Smooth muscle cell (in vitro differentiated cells): ENCODE results near the gene PIGS. TPM values are rescaled to one million over a fixed set of nuclear protein-coding genes. Genes with fewer than 3 reads are reported as not detected.

ENCODE experiments used
- DNase-seq: peaks from one replicate; lab custom pipeline; 2025; ENCODE audit not compliant: unreplicated experiment; lab: John Stamatoyannopoulos, UW
- H2AFZ ChIP-seq: fragments of 200-600 bp; sonication (generic); 2 replicates; pipeline ENCODE4 v1.6.0; 2016; ENCODE audit warnings: antibody characterized with exemption, low read depth, mild to moderate bottlenecking
- H3F3A ChIP-seq: fragments of 200-600 bp; sonication (generic); 2 replicates; pipeline ENCODE4 v1.6.0; 2017; ENCODE audit warnings: antibody characterized with exemption, low read depth
- H3K27ac ChIP-seq: fragments of 200-600 bp; sonication (generic); 2 replicates; pipeline ENCODE4 v1.5.1; 2016; ENCODE audit warnings: low read depth, mild to moderate bottlenecking
- H3K27me3 ChIP-seq: fragments of 200-600 bp; sonication (generic); 2 replicates; pipeline ENCODE4 v1.6.1; 2016; ENCODE audit warnings: low read depth, mild to moderate bottlenecking
- H3K36me3 ChIP-seq: fragments of 200-600 bp; sonication (generic); 2 replicates; pipeline ENCODE4 v1.5.1; 2016; ENCODE audit warnings: low read depth
- H3K4me1 ChIP-seq: fragments of 200-600 bp; sonication (generic); 2 replicates; pipeline ENCODE4 v1.5.1; 2016; ENCODE audit warnings: low read depth
- H3K4me2 ChIP-seq: fragments of 200-600 bp; sonication (generic); 2 replicates; pipeline ENCODE4 v1.6.0; 2016; ENCODE audit warnings: mild to moderate bottlenecking
- H3K4me3 ChIP-seq: fragments of 200-600 bp; sonication (generic); 2 replicates; pipeline ENCODE4 v1.5.1; 2016; ENCODE audit warnings: mild to moderate bottlenecking
- H3K79me2 ChIP-seq: fragments of 200-600 bp; sonication (generic); 2 replicates; pipeline ENCODE4 v1.6.0; 2016; ENCODE audit warnings: low read depth, mild to moderate bottlenecking
- H3K9ac ChIP-seq: fragments of 200-600 bp; sonication (generic); 2 replicates; pipeline ENCODE4 v1.6.0; 2016; ENCODE audit warnings: low read depth
- H3K9me3 ChIP-seq: fragments of 200-600 bp; sonication (generic); replicated peaks from 2 replicates; pipeline ENCODE4 v1.5.1; 2016; ENCODE audit warnings: low read depth
- H4K20me1 ChIP-seq: fragments of 200-600 bp; sonication (generic); 2 replicates; pipeline ENCODE4 v1.6.0; 2016; ENCODE audit warnings: low read depth
- CTCF ChIP-seq: fragments of 200-600 bp; sonication (generic); IDR thresholded peaks from 2 replicates; pipeline ENCODE4 v1.5.1; 2017; ENCODE audit warnings: borderline replicate concordance, mild to moderate bottlenecking, antibody characterized with exemption; ENCODE audit not compliant: insufficient read depth, poor library complexity, severe bottlenecking
- WGBS: methylation state at CpG from one replicate; pipeline ENCODE4 v1.1.7; 2016; ENCODE audit warnings: low lambda C conversion rate; 5-methylcytosine and 5-hydroxymethylcytosine counted together
- polyA plus RNA-seq: library from polyadenylated mRNA; unstranded; fragments of >200 nt; fragmentation: Nextera tagmentation; extraction: Ambion mirVana; gene quantifications from 2 replicates; pipeline ENCODE4 v1.2.1, GENCODE V29; 2016
- total RNA-seq: library from RNA; depleted of rRNA; stranded (reverse); fragments of >200 nt; gene quantifications from 2 replicates; pipeline ENCODE4 v1.2.3, GENCODE V29; 2014

The PIGS gene
- total and polyA plus RNA-seq, 2 experiments from 2014 or later = 61.3 to 69.2 TPM

- H2AFZ ChIP-seq = no peak overlapping the region
- no peak overlapping the region for H3K27ac ChIP-seq
- 90% methylated on average over 3 of the region's 3 CpGs for WGBS
- H3K9me3 ChIP-seq = no peaks in the 10 kb centered on the region
- peaks cover 7% of the 10 kb centered on the region for H3K27me3 ChIP-seq
- no peak for DNase-seq
- no peak for TF ChIP-seq CTCF
- no peaks in the 10 kb centered on the region for H3K79me2 ChIP-seq
- H3K4me1 ChIP-seq = no peaks in the 10 kb centered on the region
- no peak overlapping the region for H3K4me2 ChIP-seq
- no peak overlapping the region for H3K4me3 ChIP-seq
- H3F3A ChIP-seq = no peaks in the 10 kb centered on the region
- H3K36me3 ChIP-seq = no peaks in the 10 kb centered on the region
- H3K9ac ChIP-seq = no peak overlapping the region
- H4K20me1 ChIP-seq = no peaks in the 10 kb centered on the region
Observed at GRCh38 chr17:28511858-28512461, 59.4 kb downstream of the PIGS start.

- H3K4me2 ChIP-seq = no peak overlapping the region
- peaks cover 7% of the 10 kb centered on the region for H3K27me3 ChIP-seq
- no peak overlapping the region for H3K27ac ChIP-seq
- DNase-seq = no peak
- no peak overlapping the region for H3K4me3 ChIP-seq
- no peaks in the 10 kb centered on the region for H3K4me1 ChIP-seq
- no peaks in the 10 kb centered on the region for H3F3A ChIP-seq
- WGBS = 74% methylated on average over 7 of the region's 7 CpGs
- H3K36me3 ChIP-seq = no peaks in the 10 kb centered on the region
- H3K9ac ChIP-seq = no peak overlapping the region
- no peaks in the 10 kb centered on the region for H3K9me3 ChIP-seq
- no peaks in the 10 kb centered on the region for H3K79me2 ChIP-seq
- H4K20me1 ChIP-seq = no peaks in the 10 kb centered on the region
- no peak for TF ChIP-seq CTCF
- H2AFZ ChIP-seq = no peak overlapping the region
Observed at GRCh38 chr17:28509789-28510188, 61.5 kb downstream of the PIGS start.

GRCh38 chr17:28508211-28508724, 63.1 kb downstream of the PIGS start:
- no peaks in the 10 kb centered on the region for H4K20me1 ChIP-seq
- no peak overlapping the region for H3K9ac ChIP-seq
- WGBS = 87% methylated on average over 11 of the region's 11 CpGs
- no peak overlapping the region for H2AFZ ChIP-seq
- DNase-seq = no peak
- H3K27ac ChIP-seq = no peak overlapping the region
- H3K36me3 ChIP-seq = no peaks in the 10 kb centered on the region
- no peak overlapping the region for H3K4me3 ChIP-seq
- no peaks in the 10 kb centered on the region for H3F3A ChIP-seq
- no peak for TF ChIP-seq CTCF
- H3K4me2 ChIP-seq = no peak overlapping the region
- no peaks in the 10 kb centered on the region for H3K79me2 ChIP-seq
- H3K4me1 ChIP-seq = no peaks in the 10 kb centered on the region
- H3K27me3 ChIP-seq = peaks cover 4% of the 10 kb centered on the region
- H3K9me3 ChIP-seq = no peaks in the 10 kb centered on the region
